OCI-LY7 (cell line): Measurements from ENCODE around the gene PKD1L1. TPM values are rescaled to one million over a fixed set of nuclear protein-coding genes. Genes with fewer than 3 reads are reported as not detected.

Source experiments
- BruUV-seq: library from RNA; stranded (reverse); fragments of 400-500 nt; replicated peaks from 2 replicates; lab custom pipeline; 2021; lab: Mats Ljungman, UMichigan
- CTCF ChIA-PET: fragments of 300-600 bp; sonication (Branson Sonifier 250); formaldehyde crosslinking; loops from one replicate; lab custom pipeline; 2022; ENCODE audit warnings: antibody characterized with exemption; ENCODE audit not compliant: unreplicated experiment; lab: Charles Lee
- POLR2A ChIA-PET: fragments of 300-600 bp; sonication (Branson Sonifier 250); formaldehyde crosslinking; loops from one replicate; lab custom pipeline; 2022; ENCODE audit warnings: antibody characterized with exemption; lab: Charles Lee
- DNase-seq: peaks from one replicate; pipeline ENCODE4 v3.0.0-alpha.2; 2015; ENCODE audit warnings: low spot score
- H2AFZ ChIP-seq: fragments of 200-600 bp; sonication (generic), shearing (Covaris generic); 2 replicates; pipeline ENCODE4 v1.6.1; 2014; ENCODE audit warnings: mild to moderate bottlenecking, antibody characterized with exemption, low read length, moderate library complexity
- H3K27ac ChIP-seq: fragments of 200-600 bp; sonication (generic); 2 replicates; pipeline ENCODE4 v1.5.1; 2014; ENCODE audit warnings: mixed run types, low read depth, mild to moderate bottlenecking, moderate library complexity, low read length, inconsistent platforms; ENCODE audit not compliant: poor library complexity, severe bottlenecking
- H3K36me3 ChIP-seq: fragments of 200-600 bp; sonication (generic); 2 replicates; pipeline ENCODE4 v1.6.1; 2014; ENCODE audit warnings: mild to moderate bottlenecking, antibody characterized with exemption, low read length, moderate library complexity, mixed read lengths; ENCODE audit not compliant: insufficient read depth
- H3K4me1 ChIP-seq: fragments of 200-600 bp; sonication (generic); 2 replicates; pipeline ENCODE4 v1.5.1; 2014; ENCODE audit warnings: mild to moderate bottlenecking, low read length; ENCODE audit not compliant: insufficient read depth, poor library complexity, severe bottlenecking
- H3K4me2 ChIP-seq: fragments of 200-600 bp; sonication (generic); 2 replicates; pipeline ENCODE4 v1.6.1; 2014; ENCODE audit warnings: mild to moderate bottlenecking, low read length
- H3K4me3 ChIP-seq: fragments of 200-600 bp; sonication (generic); 2 replicates; pipeline ENCODE4 v1.5.1; 2014; ENCODE audit warnings: mild to moderate bottlenecking, low read depth, low read length; ENCODE audit not compliant: poor library complexity, severe bottlenecking
- H3K79me2 ChIP-seq: fragments of 200-600 bp; sonication (generic); 2 replicates; pipeline ENCODE4 v1.6.1; 2016; ENCODE audit warnings: low read depth, mild to moderate bottlenecking, low read length, moderate library complexity, mixed read lengths; ENCODE audit not compliant: insufficient read depth
- H3K9me2 ChIP-seq: fragments of 200-600 bp; sonication (generic); 2 replicates; pipeline ENCODE4 v1.6.1; 2016; ENCODE audit warnings: mild to moderate bottlenecking, low read length, mixed read lengths; ENCODE audit not compliant: insufficient read depth
- H3K9me3 ChIP-seq: fragments of 200-600 bp; sonication (generic); 2 replicates; pipeline ENCODE4 v1.6.1; 2014; ENCODE audit warnings: mild to moderate bottlenecking, mixed run types, low read length, mixed read lengths
- H4K20me1 ChIP-seq: fragments of 200-600 bp; sonication (generic); 2 replicates; pipeline ENCODE4 v1.6.1; 2014; ENCODE audit warnings: mild to moderate bottlenecking, antibody characterized with exemption, low read length, moderate library complexity, mixed read lengths; ENCODE audit not compliant: insufficient read depth
- CTCF ChIP-seq: fragments of 200-600 bp; sonication (generic); conservative IDR thresholded peaks from 2 replicates; pipeline ENCODE4 v1.5.1; 2014; ENCODE audit warnings: mild to moderate bottlenecking, antibody characterized with exemption, low read length, moderate library complexity, mixed read lengths
- EZH2phosphoT487 ChIP-seq: fragments of 200-600 bp; sonication (generic); IDR thresholded peaks from 2 replicates; pipeline ENCODE4 v1.6.1; 2018; ENCODE audit warnings: low read depth, borderline replicate concordance, mild to moderate bottlenecking, mixed run types, antibody characterized with exemption, low read length, moderate library complexity, mixed read lengths
- intact Hi-C: fragments of 100-400 bp; cut with micrococcal nuclease; formaldehyde crosslinking; loops from one replicate; pipeline ENCODE4 v1.10.0; 2022; ENCODE audit not compliant: unreplicated experiment
- total RNA-seq, 2 experiments: library from RNA; depleted of rRNA in 1 of 2; stranded (reverse); fragments of >200 nt in 1 of 2; shearing (Covaris generic) in 1 of 2; gene quantifications; 2 replicates each; pipeline ENCODE4 v1.2.3, GENCODE V29; 2014 to 2022

Gene PKD1L1
- total RNA-seq, 2 experiments from 2014 or later, result 0.19 to 0.63 TPM

GRCh38 chr7:47813620-47814260 is 134.5 kb downstream of the PKD1L1 start:
- H3K9me2 ChIP-seq, result no peaks in the 10 kb centered on the region
- no peak overlapping the region for H2AFZ ChIP-seq
- H3K27ac ChIP-seq, result no peak overlapping the region
- intact Hi-C loops, result no loop called here
- DNase-seq, result no peak
- no peaks in the 10 kb centered on the region for H3K79me2 ChIP-seq
- H3K4me3 ChIP-seq, result no peak overlapping the region
- no peaks in the 10 kb centered on the region for H3K9me3 ChIP-seq
- POLR2A ChIA-PET, result interaction anchor here (1.1 to 1.7 kb wide), 2 partner anchors 8 to 69 kb away, joined by 3 read pairs; no protein-coding TSS in a partner anchor
- no peaks in the 10 kb centered on the region for H3K36me3 ChIP-seq
- H3K4me1 ChIP-seq, result peaks cover under 1% of the 10 kb centered on the region
- CTCF ChIA-PET, result no interaction called here
- no TSS peak for BruUV-seq
- H3K4me2 ChIP-seq, result no peak overlapping the region
- TF ChIP-seq CTCF, result no peak
- no peak for TF ChIP-seq EZH2phosphoT487
- no peaks in the 10 kb centered on the region for H4K20me1 ChIP-seq

GRCh38 chr7:47812429-47813136 is 135.7 kb downstream of the PKD1L1 start:
- intact Hi-C loops, result no loop called here
- Histone ChIP-seq H3K9me3 (no peaks in the 10 kb centered on the region), H3K4me3 (no peak overlapping the region), H3K27ac (no peak overlapping the region), H3K9me2 (no peaks in the 10 kb centered on the region), H4K20me1 (no peaks in the 10 kb centered on the region), H2AFZ (no peak overlapping the region), H3K4me1 (peaks cover 8% of the 10 kb centered on the region), H3K36me3 (no peaks in the 10 kb centered on the region), H3K79me2 (no peaks in the 10 kb centered on the region), H3K4me2 (no peak overlapping the region)
- TF ChIP-seq CTCF, result no peak
- no peak for TF ChIP-seq EZH2phosphoT487
- DNase-seq, result no peak
- ChIA-PET POLR2A (interaction anchor here (0.7 to 1.0 kb wide), 2 partner anchors 143 to 237 kb away, joined by 3 to 6 read pairs; no protein-coding TSS in a partner anchor), CTCF (interaction anchor here (0.6 kb wide), 1 partner anchor 24 kb away, joined by 4 read pairs; no protein-coding TSS in a partner anchor)
- BruUV-seq, result no TSS peak
